OCI-M2 (cell line): ENCODE measurements around the gene TMEM129.

Source experiments
- DNase-seq: peaks from one replicate; lab custom pipeline; 2025; ENCODE audit not compliant: unreplicated experiment; lab: John Stamatoyannopoulos, UW

The TMEM129 gene, protein sequence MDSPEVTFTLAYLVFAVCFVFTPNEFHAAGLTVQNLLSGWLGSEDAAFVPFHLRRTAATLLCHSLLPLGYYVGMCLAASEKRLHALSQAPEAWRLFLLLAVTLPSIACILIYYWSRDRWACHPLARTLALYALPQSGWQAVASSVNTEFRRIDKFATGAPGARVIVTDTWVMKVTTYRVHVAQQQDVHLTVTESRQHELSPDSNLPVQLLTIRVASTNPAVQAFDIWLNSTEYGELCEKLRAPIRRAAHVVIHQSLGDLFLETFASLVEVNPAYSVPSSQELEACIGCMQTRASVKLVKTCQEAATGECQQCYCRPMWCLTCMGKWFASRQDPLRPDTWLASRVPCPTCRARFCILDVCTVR

DNA sequence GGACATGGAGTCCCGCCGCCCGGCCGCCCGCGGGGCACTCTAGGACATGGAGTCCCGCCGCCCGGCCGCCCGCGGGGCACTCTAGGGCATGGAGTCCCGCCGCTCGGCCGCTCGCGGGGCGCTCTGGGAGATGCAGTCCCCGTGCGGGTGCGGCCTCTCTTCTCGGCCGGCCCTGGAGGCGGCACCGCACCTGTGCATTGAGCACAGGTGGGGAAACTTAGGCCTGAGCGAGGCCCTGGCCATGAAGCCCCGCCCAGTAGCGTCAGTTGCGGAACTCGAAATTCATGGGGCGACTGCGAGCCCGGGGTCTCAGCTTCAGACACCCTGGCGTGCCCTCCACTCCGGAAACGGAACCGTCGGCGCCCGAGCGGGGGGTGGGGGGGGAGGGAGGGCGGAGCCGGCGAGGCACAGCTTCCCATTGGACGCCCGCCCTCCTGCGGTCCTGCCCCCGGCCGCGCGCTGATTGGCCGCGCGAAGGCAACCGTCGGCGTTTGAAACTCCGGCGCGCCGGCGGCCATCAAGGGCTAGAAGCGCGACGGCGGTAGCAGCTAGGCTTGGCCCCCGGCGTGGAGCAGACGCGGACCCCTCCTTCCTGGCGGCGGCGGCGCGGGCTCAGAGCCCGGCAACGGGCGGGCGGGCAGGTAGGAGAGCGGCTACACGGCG is at the start of gene TMEM129, which contains the start of gene TACC3:
TSS of gene TMEM129 (minus strand) at position 321 of the 663 bp plus-strand sequence. CDS start 486 bp downstream, outside the sequence.
TSS of gene TACC3 (plus strand) at position 519 of the 663 bp plus-strand sequence. CDS start 1,901 bp downstream, outside the sequence.
- DNase-seq: peak; percentile 33

DNA sequence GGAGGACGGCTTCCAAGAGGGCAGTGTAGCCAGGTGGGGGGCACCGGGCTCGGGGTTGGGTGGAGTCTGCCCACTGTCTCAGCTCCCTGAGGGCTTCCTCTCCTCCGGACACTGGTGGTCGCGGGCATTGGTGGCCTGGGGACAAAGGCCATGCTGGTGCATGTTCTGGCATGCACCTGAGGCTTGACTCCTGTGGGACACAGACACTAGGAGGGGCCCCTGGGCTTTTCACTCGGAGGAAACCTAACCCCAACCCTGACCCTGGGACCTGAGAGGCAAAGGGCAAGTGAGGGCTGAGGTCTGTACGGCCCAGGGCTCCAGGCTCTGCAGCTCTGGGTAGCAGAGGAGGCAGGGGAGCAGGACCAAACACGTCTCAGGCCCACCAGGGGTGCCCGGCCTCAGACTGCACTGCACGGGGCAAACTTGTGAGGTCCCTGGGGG is 49.7 kb upstream of the TMEM129 start:
- DNase-seq: no peak

DNA sequence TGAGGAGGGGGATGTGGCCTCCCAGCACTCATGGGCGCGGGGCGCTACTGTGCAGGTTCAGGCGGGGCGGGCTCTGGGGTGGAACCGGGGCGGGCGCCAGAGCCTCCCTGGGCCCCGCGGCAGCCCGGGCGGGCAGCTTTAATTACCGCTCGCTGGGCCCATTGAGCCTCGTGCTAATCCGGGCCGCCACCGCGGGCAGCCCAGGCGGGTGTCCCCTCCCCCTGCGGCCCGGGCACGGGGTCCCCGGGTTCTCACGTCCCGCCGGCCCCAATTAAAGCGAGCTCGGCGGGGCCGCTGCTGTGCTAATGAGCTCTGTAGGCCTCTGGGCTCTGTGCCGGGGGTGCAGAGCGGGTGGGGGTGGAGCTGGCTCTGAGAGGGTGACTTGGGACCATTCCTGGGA is 49.1 kb upstream of the TMEM129 start:
- DNase-seq: no peak

DNA sequence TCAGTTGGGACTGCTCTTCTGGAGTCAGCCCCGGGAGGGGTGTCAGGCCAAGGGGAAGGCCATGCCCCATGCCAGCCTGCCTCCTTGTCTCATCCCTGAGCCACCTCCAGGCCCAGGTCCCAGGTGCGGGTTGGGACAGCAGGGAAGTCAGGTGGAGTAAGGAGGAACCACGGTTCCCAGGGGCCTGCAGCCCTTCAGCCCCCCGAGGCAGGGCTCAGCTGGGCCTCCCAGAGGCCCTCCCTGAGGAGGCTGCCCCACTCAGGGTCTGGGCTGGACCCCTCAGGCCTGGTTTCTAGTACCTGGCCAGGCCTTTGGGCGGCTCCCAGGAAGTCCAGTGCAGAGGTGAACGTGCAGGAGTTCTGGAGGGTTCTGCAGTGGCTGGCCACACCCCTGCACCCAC is 48.6 kb upstream of the TMEM129 start:
- no peak for DNase-seq

DNA sequence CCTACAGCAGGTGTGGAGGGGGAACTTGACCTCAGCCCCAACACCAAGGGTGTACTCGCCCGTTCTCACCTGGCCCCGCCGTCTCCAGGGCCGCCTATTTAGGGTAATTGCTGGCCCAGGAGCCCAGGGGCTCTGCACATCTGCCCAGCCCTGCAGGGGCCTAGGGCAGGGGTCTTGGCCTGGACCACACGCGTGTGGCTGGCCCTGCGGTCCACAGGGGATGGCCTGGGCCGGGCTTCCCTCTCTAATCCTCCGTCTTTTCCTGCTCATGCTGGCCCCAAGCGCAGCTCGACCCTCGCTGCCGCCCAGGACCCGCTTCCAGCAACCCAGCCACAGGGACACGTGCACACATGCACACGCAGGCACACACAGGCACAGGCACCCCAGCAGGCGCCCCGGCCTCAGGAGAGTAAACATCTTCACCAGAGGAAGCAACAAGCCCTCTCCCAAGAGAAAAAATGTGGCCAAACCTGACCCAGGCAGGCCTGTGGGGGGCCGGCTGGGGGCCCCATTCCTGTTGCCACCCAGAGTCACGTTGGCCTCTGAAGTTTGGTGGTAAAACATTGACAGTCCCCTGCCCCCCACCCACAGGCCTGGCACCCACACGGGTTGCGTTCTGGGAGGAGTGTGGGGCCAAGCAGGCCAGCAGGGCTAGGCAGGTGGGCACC is 47.4 kb upstream of the TMEM129 start:
- DNase-seq: no peak

DNA sequence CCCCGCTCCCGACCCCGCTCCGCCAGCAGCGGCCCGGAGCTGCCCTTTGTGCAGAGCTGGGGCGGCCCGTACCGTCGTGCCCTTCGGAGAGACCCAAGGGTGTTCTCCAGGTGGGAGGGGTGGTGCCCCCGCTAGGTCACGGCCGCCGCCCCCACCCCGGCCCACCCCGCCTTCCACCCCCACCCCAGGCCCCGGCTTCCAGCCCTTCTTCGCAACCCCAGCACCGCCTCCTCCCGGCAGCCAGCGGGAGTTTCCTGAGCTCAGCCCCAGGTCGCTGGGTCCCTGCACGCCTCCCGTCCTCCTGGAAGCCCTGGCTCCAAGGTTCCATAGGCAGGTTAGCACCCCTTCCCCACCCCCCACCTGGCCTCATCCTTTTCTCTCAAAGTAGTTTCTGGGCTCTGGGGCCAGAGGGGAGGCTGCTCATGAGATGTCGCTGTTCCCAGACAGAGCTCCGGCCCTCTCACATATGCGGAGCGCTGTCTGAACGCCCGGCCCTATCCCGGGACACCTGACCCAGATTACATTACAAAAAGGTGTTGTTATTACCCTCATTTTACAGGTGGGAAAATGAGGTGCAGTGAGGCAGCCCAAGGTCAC is 46.7 kb upstream of the TMEM129 start:
- DNase-seq: no peak

DNA sequence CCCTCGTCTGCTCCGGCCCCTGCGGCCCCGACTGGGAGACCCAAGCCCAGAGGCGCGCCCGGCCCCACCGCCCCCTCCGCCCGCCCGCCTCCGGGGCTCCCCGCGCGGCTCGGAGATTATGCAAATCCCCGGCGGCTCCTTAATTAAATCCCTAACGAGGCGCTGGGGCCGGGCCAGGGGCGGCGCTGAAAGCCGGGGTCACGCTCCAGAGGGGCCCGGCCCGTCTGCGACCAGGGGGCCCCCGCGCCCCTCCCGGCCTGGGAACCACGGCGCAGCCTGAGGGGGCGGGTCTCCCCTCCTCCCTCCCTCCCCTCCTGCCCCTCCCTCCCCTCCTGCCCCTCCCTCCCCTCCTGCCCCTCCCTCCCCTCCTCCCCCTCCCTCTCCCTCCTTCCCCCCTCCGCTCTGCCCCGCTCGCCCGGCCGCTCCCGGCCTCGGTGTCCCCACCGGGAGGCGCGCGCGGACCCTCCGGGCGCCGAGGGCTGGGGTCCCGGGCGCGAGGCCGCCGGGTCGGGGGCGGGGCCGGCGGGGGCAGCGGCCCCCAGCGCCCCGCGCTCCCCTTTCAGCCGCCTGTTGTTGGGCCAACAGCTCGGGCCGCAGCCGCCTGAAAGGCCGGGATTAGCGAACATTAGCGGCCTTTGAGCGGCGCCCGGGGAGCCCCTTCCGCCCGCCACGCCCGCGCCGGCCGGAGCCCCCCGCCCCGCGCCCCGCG is 46.1 kb upstream of the TMEM129 start:
- no peak for DNase-seq

DNA sequence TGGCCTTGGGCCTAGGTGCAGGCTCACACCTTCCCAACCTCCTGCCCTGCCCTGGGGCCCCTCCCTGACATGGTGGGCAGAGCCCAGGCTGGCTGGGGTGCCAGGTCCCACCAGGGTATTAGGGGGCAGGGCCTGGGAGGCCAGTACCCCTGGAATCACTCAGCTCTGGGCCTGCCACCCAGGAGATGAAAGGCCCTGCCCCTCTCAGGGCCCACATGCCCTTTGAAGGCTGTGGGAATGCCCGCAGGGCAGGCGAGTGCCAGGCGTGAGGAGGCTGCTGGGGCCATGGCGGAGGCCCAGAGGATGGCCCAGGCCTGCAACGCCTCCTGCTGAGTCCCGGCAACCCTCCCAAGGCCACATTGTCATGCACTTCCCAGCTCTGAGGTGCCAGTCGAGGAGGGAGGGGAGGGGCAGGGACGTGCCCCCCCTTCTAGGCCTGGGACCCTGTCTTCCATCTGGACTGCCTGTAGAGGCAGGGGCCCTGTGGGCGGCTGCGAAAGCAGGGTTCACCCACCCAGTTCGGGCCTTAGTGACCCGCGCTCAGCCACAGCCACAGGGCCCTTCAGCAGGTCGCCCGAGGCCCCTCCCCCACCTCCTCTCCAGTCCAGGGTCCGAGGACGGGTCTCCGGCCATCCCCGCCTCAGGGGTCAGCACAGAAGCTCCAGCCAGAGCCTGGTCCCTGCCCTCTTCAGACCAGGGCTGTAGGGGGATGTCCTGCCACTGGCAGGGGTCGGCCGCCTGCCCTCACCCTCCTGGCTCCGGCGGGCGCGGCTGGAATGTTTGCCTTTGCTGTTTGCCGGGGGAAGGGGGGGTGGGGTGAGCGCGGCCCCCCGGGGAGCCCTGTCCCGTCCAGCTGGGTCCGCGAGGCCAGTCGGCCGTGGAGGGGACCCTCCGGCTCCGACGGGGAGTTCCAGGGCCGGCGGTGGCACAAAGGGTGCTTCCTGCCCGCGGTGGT is 45.3 kb upstream of the TMEM129 start:
- no peak for DNase-seq

DNA sequence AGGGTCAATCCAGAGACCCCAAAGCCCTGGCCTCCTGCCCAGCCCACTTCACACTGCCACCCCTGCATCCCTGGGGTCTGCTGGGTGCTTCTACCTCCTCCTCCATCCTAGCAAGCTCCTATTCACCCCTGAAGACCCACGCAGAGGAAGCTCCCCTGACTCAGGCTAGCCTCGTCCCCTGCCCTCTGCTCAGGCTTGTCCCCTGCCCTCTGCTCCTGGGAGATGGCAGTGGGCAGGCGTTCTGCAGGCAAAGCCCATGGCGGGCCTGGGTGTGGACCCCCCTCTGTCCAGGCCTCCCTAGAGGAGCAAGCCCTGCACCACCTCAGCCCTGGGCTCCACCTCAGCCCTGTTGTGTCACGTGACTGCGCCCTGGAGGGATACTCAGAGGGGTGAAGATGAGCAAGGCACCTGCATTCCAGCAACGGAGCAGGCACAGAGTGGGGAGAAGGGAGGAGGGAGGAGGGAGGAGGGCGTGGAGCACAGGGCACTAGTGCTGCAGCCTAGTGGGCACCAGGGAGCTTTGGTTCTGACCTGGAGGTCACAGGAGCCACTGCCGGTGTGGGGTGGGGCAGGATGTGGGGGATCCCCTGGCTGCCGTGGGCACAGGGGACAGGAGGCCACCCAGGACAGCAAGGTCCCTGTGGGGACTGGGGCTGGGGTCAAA is 44.4 kb upstream of the TMEM129 start:
- no peak for DNase-seq

DNA sequence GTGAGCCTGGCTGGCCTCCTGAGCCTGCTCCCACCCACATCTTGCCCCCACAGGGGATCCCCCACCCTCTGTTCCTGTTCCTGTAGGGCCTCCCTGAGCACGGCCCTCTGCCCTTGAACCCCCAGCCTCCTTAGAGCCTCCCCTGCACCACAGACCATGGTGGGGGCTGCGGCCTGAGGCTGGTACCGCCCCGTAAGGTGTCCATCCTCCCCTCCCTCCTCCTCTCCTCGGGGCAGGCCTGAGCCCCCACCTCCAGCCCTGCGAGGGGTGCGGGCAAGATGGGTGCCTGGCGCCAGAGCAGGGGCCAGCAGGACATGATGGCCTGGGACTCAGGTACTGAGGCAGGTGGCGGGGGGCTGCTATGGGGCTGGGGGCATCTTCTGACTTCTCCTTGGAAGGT is 43.5 kb upstream of the TMEM129 start:
- no peak for DNase-seq

DNA sequence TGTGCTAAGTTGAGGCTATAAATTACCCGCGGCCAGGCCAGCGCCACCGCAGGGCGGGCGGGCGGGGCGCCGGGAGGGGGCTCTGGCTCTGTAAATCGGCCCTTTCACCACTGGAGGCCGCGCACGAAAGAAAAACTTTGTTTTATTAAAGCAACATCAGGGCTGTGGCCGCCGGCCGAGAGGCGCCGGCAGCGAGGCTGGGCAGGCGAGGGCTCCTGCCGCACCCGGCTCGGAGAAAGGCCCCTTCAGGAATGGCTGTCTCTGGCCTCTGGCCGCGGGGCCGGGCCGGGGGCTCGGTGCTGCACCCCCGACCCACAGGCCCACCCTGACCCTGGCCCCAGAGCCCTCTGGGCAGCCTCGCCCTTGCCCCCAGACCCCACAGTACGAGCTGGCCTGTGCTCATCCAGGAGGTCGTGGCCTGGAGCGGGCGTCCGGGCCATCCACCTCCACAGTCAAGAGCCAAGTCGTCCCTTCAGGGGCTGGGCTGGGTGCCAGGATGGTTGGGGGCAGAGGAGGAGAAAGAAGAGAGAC is 42.5 kb upstream of the TMEM129 start:
- no peak for DNase-seq

DNA sequence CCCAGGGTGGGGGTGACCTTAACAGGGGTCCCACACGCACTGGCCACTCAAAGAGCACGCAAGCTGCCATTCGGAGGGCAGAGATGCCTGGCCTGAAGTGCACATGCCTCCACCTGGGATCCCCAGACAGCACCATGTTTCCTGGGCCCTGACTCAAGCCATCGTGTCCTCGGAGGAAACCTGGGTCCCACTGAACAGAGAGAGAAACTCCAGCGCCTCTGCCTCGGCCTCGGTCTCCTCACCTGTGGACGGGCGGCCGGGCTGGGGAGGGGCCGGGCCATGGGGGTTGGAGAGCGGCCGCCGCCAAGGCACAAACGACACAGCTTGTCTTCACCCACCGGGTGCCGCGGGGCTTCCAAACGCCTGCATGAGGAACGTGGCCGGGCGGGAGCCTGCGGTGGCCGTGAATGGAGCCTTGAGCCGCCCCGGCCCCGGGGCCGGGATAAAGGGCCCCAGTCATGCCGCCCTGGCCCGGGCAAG is 42.0 kb upstream of the TMEM129 start:
- DNase-seq: no peak

DNA sequence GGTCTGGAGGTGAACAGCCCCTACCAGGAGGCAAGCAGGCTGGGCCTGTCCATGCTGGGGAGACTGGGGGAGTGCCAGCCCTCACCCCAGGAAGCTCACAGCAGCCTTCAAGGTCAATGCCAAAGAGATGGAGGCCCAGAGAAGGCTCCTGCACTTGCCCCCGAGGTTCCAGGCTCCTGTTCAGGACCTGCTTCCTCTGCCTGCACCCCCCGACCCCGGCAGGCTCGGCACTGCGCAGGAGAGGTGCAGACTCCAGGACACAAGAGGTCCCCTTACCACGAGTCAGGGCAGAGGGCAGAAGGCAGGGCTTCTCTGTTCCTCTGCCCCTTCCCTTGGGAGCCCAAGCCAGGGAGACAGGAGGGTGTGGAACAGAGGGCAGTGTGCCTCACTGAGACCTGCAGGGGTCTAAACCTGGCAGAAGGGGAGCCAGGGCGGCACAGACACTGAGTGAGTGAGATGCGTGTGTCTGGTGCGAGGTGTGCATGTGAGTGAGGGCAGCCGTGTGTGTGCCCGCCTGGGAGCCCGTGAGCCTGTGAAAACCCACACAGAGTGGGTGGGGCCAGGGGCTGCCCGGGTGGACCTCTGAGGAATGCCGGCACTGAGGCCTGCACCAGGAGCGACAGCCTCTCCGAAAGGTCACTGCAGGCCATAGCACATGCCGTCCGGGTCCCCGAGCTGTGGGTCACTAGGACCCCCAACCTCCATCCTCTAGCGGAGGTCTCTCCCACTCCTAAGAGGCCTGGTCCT is 41.3 kb upstream of the TMEM129 start:
- DNase-seq: no peak

DNA sequence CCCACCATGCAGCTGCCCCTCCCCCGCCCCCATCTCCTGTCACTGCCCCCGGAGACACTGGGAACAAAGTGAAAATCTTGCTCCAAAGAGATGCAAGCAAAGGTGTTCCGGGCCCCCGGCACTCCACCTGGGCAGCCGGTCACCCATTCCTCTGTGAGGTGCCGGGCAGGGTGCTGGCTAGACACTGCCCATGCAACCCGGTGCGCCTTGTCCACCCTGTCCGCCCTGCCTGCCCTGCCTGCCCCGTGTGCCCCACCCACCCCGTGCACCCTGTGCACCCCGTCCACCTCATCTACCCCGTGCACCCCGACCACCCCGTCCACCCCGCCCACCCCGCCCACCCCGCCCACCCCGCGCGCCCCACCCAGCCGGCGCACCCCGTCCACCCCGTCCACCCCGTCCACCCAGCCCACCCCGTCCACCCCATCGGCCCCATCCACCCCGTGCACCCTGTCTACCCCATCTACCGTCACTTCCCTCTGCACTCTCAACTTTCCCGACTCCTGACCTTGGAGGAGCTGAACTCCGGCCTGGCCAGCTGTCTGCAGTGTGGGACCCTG is 40.1 kb upstream of the TMEM129 start:
- DNase-seq: no peak

DNA sequence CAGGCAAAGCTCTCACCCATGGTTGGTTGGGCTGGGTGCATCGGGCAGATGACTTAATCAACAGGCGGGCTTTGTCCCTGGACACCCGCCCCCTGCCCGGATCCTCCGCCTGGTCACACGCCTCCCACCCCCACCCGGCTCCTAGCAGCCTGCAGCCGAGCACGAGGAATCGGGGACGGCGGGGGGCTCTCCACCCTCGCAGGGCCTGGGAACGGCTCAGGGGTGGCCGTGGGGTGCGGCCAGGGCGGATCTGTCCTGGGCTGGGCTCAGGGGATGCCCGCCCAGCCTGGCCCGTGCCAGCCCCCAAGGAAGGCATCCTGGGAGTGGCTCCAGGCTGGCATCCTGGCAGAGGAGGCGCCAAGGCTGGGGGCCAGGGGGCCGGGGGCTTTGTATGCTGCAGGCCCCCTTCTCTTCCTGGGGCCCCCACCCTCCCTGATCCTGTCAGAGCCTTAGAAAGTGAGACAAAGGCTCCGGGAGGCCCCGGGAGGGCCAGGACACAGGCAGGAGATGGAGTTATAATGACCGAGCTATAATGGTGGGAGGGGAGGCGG is 39.5 kb upstream of the TMEM129 start:
- no peak for DNase-seq

DNA sequence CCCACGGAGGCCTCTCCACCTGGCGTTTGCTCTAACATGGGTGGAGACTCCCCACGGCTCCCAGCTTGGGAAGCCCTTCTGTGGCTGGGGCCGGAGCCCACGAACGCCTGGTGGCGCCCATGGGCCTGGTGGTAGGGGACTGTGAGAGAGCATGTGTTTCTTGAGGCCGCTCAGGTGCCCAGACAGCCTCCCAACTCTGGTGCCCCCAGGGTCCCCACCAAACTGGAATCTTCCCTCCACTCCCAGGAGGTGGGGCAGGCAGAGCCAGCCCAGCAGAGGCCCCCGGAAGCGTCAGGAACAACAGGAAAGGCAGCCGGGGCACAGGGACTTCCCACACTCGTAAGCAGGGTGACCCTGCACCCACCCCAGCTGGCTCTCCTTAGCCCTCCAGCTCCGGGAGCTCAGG is 38.7 kb upstream of the TMEM129 start:
- DNase-seq: no peak

DNA sequence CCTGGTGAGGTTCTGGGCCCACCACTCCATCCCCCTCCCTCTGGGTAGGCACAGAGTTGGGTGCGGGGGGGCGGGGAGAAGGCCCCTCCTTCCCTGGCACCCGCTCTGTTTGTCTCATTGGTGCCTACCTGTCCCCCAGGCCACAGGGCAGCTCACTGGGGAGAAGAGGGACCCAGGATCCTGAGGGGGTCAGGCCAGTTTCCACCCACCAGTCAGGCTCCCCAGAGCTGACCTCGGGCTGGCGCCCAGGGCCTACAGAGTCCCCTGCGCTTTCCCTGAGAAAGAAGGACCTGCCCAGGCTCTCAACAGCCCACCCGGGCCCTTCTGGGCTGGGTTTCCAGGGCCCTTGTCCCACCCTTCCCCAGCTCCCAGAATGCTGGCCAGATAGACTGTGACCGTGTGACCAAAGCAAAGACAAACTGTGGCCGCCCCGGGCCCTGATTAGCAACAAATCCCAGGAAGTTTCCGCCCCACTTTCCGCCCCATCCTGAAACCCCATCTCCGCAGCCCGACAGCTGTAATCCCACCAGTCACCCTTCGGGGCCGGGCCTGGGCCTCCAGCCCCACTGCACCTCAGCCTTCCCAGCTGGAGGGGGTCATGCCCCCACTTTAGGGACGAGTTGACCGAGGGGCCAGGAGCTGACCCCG is 38.2 kb upstream of the TMEM129 start:
- no peak for DNase-seq
